Right renal pelvis (tissue), 4 donors: ENCODE results near the gene ZNF496. TPM values are rescaled to one million over a fixed set of nuclear protein-coding genes. Genes with fewer than 3 reads are reported as not detected.
"Not testable (repeated sequence)": the region's sequence is repeated elsewhere in the genome, so short reads cannot be mapped to it uniquely, and the experiment has no call there.

Experiments used
- DNase-seq, 4 donors: peaks; one replicate each; pipeline ENCODE4 v3.0.0-alpha.2; 2013; ENCODE audit warnings: low read depth in 4 of 4, low spot score in 3 of 4, missing footprints in 1 of 4
- polyA plus RNA-seq, 4 donors: library from polyadenylated mRNA; unstranded; fragments of 120-200 nt; gene quantifications; one replicate each; pipeline ENCODE4 v1.2.1, GENCODE V29; 2013; ENCODE audit not compliant: insufficient read length in 4 of 4

The ZNF496 gene
- 10 to 100 TPM; 34.9 to 42.1 (median 36.8) TPM for polyA plus RNA-seq

DNA sequence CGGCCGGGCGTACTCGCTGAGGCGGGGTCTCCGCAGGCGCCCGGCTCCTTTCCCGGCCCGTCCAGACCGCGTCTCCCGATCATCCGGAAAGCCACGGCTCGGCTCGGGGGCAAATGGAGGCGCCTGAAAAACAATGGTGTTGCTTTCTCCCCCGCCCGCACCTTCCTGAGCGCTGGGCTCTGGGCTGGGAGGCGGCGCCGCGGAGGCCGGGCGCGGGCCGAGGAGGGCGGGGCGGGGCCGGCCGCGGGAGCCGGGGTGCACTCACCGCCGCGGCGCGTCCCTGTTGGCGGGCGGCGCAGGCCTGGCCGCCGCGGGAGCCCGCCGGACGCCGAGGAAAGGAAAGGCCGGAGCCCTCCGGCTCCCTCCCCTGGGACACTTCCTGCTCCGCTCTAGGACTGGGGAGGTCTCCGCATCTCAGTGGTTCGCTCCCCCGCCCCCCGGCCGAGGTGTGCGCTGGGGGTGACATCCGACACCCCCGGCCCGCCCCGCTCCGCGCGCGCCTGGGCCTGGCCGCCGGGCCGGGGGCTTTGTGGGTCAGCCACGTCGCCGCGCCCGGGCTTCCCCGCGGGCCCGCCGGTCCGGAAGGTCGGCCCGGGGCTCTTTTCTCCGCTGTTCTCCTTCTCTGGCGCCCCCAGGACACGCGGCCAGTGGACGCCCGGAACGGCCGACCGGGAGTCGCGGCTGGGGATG is at the start of gene ZNF496:
ZNF496 (minus strand) TSS at position 343 of the 690 bp plus-strand sequence. CDS start 2,289 bp downstream, outside the sequence.
- peak; percentile 74 to 81 (median 78) for DNase-seq

- no peak for DNase-seq
These were observed 46.8 kb upstream of the ZNF496 start for GRCh38 chr1:247378334-247379073.

DNA sequence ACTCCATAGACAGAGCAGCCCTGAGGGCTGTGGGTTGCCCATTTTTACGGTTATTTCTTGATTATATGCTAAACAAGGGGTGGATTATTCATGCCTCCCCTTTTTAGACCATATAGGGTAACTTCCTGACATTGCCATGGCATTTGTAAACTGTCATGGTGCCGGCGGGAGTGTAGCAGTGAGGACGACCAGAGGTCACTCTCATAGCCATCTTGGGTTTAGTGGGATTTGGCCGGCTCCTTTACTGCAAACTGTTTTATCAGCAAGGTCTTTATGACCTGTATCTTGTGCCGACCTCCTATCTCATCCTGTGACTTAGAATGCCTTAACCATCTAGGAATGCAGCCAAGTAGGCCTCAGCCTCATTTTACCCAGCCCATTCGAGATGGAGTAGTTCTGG is 46.0 kb upstream of the ZNF496 start:
- not testable (repeated sequence) for DNase-seq

DNA sequence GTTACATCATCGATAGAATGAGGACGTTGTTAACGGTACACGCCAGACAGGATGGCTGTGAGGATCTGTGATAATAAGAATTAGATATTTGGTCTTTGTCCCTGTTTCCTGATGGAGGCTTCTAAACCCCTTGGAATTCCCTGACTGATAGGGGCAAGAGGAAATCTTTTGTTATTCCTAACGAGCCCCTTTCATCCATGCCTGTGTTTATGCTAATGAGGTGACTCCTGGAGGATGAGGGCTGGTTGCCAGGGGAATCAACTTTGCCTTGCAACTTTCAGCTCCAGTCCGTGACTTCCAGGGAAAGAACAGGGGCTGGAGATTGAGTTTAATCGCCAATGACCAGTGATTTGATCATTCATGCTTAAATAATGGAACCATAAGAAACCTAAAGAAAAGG is 45.0 kb upstream of the ZNF496 start:
- no peak for DNase-seq

- no peak for DNase-seq
These were observed 44.1 kb upstream of the ZNF496 start for GRCh38 chr1:247375747-247376146.

GRCh38 chr1:247374651-247375334 is 43.1 kb upstream of the ZNF496 start:
- DNase-seq, result not testable (repeated sequence)

- no peak for DNase-seq
These were observed 42.1 kb upstream of the ZNF496 start for GRCh38 chr1:247373721-247374141.

GRCh38 chr1:247371801-247372259 is 40.2 kb upstream of the ZNF496 start:
- DNase-seq, result no peak

DNA sequence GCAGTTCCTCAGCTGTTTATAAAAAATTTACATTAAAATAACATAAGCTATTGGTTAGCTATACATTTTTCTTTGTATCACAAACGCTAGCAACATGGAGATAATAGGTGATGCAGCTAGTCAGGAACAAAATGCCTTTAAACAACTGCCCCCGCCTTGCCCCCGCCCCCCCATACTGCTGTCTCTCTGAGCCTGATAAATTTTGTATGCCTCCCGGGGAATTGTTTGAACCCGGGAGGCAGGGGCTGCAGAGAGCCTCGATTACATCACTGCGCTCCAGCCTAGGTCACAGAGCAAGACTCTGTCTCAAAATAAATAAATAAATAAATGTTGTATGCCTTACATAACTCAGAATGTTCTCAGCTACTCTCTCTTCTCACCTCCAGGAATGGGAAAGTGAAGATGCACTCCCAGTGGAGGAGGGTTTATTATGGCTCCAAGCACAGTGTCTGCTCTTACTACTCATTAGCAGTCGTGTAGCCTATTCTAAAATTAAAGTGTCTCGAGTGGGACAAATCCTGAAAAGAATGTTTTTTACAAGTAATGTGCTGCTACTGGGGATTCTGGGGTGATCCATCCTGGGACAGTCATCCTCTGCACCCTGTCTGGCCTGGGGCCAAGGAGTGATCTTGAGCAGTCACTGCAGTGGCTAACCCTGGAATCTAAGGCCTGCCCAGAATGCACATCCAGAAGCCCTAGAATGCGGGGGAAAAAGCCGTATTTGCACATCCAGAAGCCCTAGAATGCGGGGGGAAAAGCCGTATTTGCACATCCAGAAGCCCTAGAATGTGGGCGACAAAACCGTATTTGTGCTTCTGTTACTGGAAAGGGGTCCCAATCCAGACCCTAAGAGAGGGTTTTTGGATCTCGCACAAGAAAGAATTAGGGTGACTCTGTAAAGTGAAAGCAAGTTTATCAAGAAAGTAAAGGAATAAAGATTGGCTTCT is 39.4 kb upstream of the ZNF496 start:
- DNase-seq, result no peak

- DNase-seq, result no peak
These were observed 37.0 kb upstream of the ZNF496 start for GRCh38 chr1:247368490-247369145.

DNA sequence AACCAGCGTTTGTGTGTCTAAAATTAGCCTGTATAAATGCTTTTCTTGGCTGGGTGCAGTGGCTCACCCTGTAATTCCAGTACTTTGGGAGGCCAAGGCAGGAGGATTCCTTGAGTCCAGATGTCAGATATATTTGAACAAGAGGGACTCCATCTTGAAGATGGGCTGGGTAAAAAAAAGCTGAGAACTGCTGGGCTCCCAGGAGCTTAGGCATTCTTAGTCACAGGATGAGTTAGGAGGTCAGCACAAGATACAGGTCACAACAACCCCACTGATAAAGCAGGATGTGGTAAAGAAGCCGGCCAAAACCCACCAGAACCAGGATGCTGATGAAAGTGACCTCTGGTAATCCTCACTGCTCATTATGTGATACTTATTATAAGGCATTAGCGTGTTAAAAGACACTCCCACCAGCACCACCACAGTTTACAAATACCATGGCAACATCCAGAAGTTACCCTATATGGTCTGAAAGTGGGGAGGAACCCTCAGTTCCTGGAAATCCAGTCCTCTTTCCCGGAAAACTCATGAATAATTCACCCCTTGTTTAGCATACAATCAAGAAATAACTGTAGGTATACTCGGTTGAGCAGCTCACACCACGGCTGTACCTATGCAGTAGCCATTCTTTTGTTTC is 36.2 kb upstream of the ZNF496 start:
- no peak for DNase-seq

GRCh38 chr1:247366926-247367645 is 35.4 kb upstream of the ZNF496 start:
- DNase-seq, result no peak

DNA sequence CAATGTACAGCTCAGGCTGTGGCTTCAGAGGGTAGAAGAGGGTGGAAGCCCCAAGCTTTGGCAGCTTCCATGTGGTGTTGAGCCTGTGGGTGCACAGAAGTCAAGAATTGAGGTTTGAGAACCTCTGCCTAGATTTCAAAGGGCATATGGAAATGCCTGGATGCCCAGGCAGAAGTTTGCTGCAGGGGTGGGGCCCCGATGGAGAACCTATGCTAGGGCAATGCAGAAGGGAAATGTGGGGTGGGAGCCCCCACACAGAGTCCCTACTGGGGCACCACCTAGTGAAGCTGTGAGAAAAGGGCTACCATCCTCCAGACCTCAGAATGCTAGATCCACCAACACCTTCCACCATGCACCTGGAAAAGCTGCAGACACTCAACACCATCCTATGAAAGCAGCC is 34.7 kb upstream of the ZNF496 start:
- DNase-seq, result not testable (repeated sequence)

GRCh38 chr1:247365023-247365422 is 33.4 kb upstream of the ZNF496 start:
- no peak for DNase-seq

GRCh38 chr1:247363000-247363399 is 31.3 kb upstream of the ZNF496 start:
- DNase-seq, result not testable (repeated sequence)

- no peak for DNase-seq
These were observed 30.5 kb upstream of the ZNF496 start for GRCh38 chr1:247362153-247362552.

DNA sequence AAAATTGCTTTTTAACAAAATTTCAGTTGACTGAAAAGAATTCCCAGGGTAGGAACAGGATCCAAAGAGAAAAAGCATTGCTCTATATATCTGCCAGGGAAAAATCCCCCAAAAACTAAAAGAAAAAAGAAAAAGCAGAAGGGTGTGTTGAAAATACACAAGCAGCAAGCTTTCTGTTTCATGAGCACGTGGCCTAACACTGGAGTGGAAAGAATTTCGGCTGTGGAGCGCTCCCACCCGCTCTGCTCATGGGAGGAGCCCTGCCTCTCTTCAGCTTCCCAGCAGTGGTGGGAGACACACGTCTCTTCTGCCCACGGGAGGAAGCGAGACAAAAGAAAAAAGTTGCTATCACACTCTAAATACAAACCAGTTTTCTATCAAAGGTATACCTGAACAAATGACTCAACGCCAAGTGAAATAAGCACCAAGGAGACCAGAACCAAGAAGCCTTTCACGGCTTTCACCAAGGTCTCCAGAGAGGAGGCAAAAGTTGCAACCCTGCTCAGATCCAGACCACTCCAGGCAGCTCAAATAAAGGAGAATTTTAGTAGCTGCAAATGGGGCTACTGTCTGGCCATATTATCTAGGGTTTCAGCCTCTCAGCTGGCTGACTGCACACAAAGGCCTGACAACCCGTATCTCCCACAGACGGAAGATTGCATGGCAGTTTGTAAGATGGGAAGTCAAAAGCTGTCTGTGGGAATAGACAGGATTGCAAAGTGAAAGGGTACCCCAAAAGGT is 29.5 kb upstream of the ZNF496 start:
- DNase-seq, result no peak
